GM21423 (cell line): ENCODE measurements around the gene PPP2R3B.
"Not testable (repeated sequence)": the region's sequence is repeated elsewhere in the genome, so short reads cannot be mapped to it uniquely, and the experiment has no call there.

Source experiments
- ATAC-seq: cut with Tn5 transposase; IDR thresholded peaks from one replicate; pipeline ENCODE4 v1.9.1; 2021; ENCODE audit warnings: mild to moderate bottlenecking, moderate library complexity; ENCODE audit not compliant: unreplicated experiment

PPP2R3B gene

GRCh38 chrX:356385-357034 is 30.2 kb downstream of the PPP2R3B start:
- no peak for ATAC-seq

GRCh38 chrX:355329-356050 is 31.2 kb downstream of the PPP2R3B start:
- ATAC-seq, result no peak

- no peak for ATAC-seq
Measured at GRCh38 chrX:353566-354535, 32.9 kb downstream of the PPP2R3B start.

- ATAC-seq, result no peak
Measured at GRCh38 chrX:352582-353314, 34.0 kb downstream of the PPP2R3B start.

DNA sequence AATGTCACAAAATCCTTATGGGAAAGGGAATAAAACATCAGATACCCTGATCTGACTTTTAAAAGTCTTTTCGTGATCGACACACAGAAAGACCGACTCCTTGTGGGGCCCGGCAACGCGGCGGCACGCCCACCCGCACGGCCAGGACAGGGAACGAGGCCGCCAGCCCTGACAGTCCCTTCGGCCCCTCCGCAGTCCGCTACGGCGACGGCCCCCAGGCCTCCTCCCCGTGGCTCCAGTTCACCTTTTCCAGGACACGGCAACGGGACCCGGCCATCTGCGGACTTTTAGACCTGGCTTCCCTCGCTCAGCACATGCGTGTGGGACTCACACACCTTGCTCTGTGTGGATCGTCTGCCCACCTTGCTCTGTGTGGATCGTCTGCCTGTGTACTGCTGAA is 34.5 kb downstream of the PPP2R3B start:
- ATAC-seq, result no peak

GRCh38 chrX:351736-352135 is 35.0 kb downstream of the PPP2R3B start:
- ATAC-seq, result no peak

DNA sequence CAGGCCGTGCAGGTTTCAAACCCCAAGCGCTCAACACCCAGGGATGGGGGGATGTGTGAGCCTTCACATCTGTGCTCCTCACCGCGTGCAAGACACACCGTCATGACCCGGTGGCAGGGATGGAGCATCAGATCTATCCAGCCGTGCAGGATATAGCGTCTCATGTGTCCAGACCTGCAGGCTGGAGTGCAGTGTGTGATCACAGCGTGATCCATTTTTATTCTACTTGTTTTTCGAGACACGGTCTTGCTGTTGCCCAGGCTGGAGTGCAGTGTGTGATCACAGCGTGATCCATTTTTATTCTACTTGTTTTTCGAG is 35.4 kb downstream of the PPP2R3B start:
- not testable (repeated sequence) for ATAC-seq

DNA sequence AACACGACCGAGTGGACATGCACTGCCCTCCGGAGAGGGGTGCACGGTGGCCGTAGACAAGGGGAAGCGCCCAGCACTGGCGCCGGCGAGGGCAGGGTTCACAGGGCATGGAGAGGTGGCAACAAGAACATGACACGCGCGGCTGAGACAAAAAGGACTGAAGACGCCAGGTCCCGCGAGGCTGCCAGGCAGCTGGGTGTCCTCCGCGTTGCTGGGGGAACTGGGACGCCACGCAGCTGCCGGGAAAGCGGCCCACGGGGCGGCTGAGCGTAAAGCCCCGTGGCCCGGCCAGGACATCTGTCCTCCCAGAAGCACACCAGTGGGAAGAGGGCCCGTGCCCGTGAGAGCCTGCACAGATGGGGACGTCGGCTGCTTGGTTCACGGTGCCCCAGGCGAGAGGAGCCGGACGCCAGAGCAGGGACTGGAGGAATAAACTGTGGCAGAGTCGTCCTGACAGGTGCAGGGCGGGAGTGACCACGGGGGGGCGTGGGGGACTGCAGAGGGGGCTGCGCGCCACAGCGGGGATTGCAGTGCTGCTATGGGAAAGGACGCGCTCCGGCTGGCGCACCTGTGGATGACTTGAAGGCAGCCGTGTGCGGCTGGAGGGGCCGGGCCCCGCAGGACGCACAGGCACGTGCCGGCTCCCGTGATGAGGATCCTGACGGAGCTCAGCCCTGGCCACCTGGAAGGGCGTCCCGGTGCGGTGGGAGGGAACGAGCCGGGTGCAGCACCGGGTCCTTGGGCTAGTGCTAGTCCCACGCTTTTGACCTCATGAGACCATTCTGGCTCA is 36.0 kb downstream of the PPP2R3B start:
- no peak for ATAC-seq

DNA sequence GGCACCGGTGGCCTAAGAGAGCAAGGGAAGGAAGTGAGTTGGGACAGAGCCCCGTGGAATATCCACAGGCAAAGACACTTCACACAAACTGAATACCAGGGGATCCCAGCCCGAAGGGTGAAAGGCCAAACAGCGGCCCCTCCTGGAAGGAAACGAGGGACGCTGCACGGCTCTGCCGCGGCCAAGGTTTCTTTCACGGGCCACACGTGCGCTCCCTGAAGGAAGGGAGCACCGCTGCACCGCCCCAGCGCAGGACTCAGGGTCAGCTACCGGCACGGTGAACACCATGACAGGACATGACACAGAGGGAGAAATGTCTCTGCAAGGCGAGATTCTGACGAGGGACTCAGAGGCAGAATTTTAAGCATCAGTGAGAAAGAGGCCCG is 36.6 kb downstream of the PPP2R3B start:
- no peak for ATAC-seq

DNA sequence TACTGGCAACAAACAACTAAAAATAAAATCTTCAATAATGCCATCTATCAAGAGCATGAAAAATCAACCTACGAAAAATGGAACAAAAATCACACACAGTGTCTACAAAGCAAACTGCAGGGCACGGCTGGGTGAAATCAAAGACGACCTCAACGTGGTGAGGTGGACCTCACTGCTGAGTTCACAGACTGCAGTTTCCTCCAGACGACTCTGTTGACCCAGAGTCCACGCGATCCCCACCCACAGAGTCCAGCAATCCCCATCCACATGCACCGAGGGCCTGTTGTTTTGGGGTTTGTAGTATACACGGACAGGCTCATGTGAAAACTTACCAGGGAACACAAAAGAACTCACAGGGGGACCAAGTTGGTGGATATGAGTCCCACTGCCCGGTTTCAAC is 37.0 kb downstream of the PPP2R3B start:
- no peak for ATAC-seq

- no peak for ATAC-seq
Measured at GRCh38 chrX:349196-349595, 37.5 kb downstream of the PPP2R3B start.

GRCh38 chrX:348461-349117 is 38.1 kb downstream of the PPP2R3B start:
- no peak for ATAC-seq

DNA sequence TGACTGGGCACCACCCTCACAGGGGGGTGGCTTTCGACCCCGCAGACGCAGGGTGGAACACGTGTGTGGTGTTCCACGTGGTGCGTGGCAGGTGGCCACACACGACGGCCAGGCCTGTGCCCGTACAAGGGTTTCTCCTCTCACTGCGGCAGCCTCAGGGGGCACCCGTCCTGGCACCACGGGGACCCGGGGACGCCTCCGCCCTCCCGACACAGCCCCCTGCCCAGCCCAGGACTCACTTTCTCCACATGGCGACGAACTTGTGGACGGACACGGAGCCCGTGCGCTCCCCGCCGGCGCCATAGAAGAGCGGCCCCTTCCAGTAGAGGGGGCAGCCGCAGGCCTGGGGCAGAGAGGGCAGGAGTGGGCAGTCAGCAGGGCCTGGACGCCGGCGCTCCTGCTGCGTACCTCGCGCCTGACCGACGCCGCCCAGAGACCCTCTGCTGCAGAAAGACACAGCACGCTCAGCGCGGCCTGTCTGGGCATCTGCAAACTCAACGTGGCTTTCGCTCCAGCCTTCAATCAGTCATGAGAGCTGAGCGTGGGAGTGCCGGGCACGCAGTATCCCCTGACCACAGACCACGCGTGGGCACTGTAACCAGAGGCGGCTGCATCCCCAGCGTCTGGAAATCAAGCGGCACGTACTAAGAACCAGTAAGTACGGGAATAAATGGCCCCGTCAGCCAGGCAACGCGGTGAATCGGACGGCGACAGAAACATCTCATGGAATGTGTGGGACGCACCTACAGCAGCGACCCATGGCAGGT is 39.2 kb downstream of the PPP2R3B start:
- no peak for ATAC-seq

DNA sequence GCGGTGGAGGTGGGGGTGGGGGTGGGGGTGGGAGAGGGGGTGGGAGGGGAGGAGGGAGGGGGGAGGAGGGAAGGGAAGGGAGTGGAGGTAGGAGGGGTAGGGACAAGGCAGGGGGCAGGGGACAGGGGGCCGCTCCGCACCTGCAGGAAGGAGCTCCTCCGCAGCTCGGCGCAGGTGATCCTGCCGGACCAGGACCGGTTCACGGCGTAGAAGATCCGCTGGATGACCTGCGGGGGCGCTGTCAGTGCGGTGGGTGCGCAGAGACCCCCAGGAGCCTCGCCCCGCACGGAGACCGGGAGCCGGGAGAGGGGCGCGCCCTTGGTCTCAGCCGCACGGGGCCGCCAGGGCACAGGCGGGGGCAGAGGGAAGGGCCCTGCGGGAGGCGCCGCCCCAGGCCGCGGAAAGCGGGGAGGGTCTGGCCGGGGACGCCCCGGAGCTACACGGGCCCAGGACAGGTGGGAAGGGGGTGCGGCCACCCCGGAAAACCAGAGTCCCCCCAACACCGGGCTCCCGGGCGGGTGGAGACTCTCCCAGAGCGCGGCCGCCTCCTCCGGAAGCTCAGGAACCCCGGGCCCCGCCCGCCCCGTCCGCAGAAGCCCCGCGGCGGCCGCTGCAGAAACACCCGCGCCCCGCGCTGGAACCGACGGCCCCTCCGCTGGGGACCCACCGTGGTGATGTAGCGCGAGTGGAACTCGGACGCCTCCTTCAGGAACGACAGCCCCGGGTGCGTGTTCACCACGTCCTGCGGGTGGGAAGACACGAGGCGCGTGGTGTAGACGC is 40.5 kb downstream of the PPP2R3B start:
- ATAC-seq, result no peak

- ATAC-seq, result no peak
Measured at GRCh38 chrX:345020-345925, 41.4 kb downstream of the PPP2R3B start.

GRCh38 chrX:344371-344901 is 42.3 kb downstream of the PPP2R3B start:
- ATAC-seq, result no peak

DNA sequence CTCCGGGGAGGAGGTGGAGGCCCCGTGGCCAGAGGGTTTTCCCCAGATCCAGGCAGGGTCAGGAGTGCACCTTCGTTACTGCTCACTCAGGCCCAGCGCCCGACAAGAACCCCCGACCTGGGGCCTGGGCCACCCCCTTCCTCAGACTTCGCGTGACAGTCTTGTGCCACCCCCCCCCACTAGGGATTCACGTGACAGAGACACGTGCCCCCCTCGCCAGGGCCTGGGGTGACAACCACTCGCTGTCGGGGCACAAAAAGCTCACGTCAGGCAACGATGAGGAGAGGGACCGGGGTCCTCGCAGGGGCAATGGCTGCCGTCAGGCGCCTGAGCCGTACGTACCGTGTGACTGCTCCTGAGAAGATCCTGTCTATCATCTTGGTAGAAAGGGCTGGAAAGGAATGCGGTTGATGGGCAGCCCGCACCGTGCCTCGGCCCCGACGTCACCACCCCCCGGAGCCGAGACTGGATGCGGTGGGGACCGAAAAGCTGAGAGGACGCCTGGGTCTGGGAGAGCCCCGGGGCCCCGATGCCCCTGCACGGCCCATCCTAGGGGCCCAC is 45.1 kb downstream of the PPP2R3B start:
- no peak for ATAC-seq
